Measurements from ENCODE around the gene SLC25A51. TPM values are rescaled to one million over a fixed set of nuclear protein-coding genes. Genes with fewer than 3 reads are reported as not detected.
A peak's percentile ranks its signal among the peaks of the same experiment; 100 is the strongest.

The SLC25A51 gene
- polyA plus RNA-seq, 2 of the 4 experiments (the other 2 are of a cell fraction), result 17.2 to 24.3 TPM

DNA sequence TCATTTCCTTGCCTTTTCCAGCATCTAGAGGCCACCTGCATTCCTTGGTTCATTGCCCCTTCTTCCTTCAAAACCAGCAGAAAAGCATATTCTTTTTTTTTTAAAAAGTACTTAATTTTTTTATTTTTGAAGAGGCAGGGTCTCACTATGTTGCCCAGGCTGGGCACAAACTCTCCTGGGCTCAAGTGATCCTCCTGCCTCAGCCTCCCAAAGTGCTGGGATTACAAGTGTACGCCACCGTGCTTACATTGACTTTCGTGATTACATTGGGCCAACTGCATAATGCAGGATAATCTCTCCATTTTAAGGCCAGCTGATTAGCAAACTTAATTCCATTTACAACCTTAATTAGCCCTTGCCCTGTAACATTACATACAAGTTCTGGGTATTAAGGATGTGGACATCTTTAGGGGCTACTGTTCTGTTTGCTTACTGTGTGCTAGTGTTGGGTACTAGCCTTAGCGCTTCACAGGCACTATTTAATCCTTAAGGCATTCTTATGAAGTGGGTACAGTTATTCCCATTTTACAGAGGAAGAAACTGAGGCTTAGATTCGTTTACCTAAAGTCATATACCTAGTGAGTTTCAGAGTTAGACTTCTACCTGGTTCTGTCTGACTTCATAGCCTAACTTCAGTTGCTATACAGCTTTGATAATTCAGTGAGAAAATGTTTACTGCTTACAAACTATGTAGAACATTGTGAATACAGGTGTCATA is 33.7 kb downstream of the SLC25A51 start:
- POLR2A ChIA-PET, result no interaction called here

DNA sequence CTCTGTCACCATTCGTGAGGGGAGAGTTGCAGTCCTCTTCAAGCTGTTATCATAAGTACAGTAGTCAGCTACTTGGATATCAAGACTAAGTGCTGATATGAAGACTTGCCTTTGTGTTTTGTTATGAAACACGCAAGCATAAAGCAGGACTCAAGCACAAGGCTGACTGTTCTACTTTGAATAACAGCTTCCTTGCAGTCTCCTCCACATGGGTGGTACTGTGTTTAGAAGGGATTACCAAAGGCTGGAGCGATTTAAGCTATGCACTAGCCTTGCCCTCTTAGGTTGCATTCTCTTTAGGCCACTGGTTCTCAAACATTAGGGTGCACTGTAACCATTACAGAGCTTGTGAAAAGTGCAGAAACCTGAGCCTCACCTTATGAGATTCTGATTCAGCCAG is 41.4 kb downstream of the SLC25A51 start:
- 94% methylated on average over 3 of the region's 3 CpGs for WGBS (ENCODE audit: missing lambda C conversion rate)
- POLR2A ChIA-PET, result no interaction called here
- DNase-seq (ENCODE audit: low read depth in 1 of 2, low spot score in 1 of 2) (no peak), ATAC-seq (no peak), FAIRE-seq (no peak)
- Histone ChIP-seq H3K9me3 (no peaks in the 10 kb centered on the region), H3K4me1 (no peaks in the 10 kb centered on the region), H3K27ac (no peak overlapping the region), H3K4me2 (no peak overlapping the region), H3K4me3 (no peak overlapping the region)
- CTCF ChIA-PET, result interaction anchor here (1.0 kb wide), 1 partner anchor 14 kb away, joined by 3 read pairs; no protein-coding TSS in a partner anchor
- TF ChIP-seq, protein P1, sequence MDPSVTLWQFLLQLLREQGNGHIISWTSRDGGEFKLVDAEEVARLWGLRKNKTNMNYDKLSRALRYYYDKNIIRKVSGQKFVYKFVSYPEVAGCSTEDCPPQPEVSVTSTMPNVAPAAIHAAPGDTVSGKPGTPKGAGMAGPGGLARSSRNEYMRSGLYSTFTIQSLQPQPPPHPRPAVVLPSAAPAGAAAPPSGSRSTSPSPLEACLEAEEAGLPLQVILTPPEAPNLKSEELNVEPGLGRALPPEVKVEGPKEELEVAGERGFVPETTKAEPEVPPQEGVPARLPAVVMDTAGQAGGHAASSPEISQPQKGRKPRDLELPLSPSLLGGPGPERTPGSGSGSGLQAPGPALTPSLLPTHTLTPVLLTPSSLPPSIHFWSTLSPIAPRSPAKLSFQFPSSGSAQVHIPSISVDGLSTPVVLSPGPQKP (IDR thresholded peaks at IDR 0.05; ENCODE audit: low read depth, low read length), result no peak
- no peak for TF ChIP-seq BHLHE40 (IDR thresholded peaks at IDR 0.05; ENCODE audit: low read depth, low read length)
- no peak for TF ChIP-seq GATA3 (IDR thresholded peaks at IDR 0.05; ENCODE audit: borderline replicate concordance)
- no peak for TF ChIP-seq CEBPB (IDR thresholded peaks at IDR 0.05)
- TF ChIP-seq, protein P2, sequence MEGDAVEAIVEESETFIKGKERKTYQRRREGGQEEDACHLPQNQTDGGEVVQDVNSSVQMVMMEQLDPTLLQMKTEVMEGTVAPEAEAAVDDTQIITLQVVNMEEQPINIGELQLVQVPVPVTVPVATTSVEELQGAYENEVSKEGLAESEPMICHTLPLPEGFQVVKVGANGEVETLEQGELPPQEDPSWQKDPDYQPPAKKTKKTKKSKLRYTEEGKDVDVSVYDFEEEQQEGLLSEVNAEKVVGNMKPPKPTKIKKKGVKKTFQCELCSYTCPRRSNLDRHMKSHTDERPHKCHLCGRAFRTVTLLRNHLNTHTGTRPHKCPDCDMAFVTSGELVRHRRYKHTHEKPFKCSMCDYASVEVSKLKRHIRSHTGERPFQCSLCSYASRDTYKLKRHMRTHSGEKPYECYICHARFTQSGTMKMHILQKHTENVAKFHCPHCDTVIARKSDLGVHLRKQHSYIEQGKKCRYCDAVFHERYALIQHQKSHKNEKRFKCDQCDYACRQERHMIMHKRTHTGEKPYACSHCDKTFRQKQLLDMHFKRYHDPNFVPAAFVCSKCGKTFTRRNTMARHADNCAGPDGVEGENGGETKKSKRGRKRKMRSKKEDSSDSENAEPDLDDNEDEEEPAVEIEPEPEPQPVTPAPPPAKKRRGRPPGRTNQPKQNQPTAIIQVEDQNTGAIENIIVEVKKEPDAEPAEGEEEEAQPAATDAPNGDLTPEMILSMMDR (IDR thresholded peaks at IDR 0.05), result no peak
- no peak for TF ChIP-seq EHF (CRISPR knock-in tag; IDR thresholded peaks at IDR 0.05)
- TF ChIP-seq NFE2L2 (conservative IDR thresholded peaks at IDR 0.05; ENCODE audit: low read length), result no peak
- no peak for TF ChIP-seq PHF8 (IDR thresholded peaks at IDR 0.05; ENCODE audit: borderline replicate concordance, low read depth)
- no peak for TF ChIP-seq MAFK (IDR thresholded peaks at IDR 0.05; ENCODE audit: partially characterized antibody)
- TF ChIP-seq CBX8 (IDR thresholded peaks at IDR 0.05), result no peak
- no peak for TF ChIP-seq EHMT2 (IDR thresholded peaks at IDR 0.05; ENCODE audit: low read depth)
- TF ChIP-seq KDM1A (IDR thresholded peaks at IDR 0.05; ENCODE audit: low read depth), result no peak
- no peak for TF ChIP-seq FOSL2 (IDR thresholded peaks at IDR 0.05)
- no peak for TF ChIP-seq FOSL2 (CRISPR knock-in tag; IDR thresholded peaks at IDR 0.05)
- TF ChIP-seq RARB (CRISPR knock-in tag; IDR thresholded peaks at IDR 0.05), result no peak
- TF ChIP-seq ZFP36 (IDR thresholded peaks at IDR 0.05; ENCODE audit: borderline replicate concordance, partially characterized antibody), result no peak
- TF ChIP-seq EP300 (IDR thresholded peaks at IDR 0.05), result no peak
- no peak for TF ChIP-seq SREBF2 (IDR thresholded peaks at IDR 0.05)
- no peak for TF ChIP-seq TFCP2L1 (CRISPR knock-in tag; IDR thresholded peaks at IDR 0.05)

More for the DNA sequence above, 33.7 kb downstream of the SLC25A51 start:
- Histone ChIP-seq H3K27ac (no peak overlapping the region), H3K4me1 (no peaks in the 10 kb centered on the region), H3K4me3 (no peak overlapping the region), H3K9me3 (no peaks in the 10 kb centered on the region), H3K4me2 (no peak overlapping the region)
- WGBS (ENCODE audit: missing lambda C conversion rate), result 88% methylated on average over 5 of the region's 5 CpGs
- ATAC-seq (no peak), DNase-seq (ENCODE audit: low read depth in 1 of 2, low spot score in 1 of 2) (no peak), FAIRE-seq (peak; percentile 82)
- TF ChIP-seq NFE2L2 (conservative IDR thresholded peaks at IDR 0.05; ENCODE audit: low read length) (no peak), TFCP2L1 (CRISPR knock-in tag; IDR thresholded peaks at IDR 0.05) (no peak), SMC3 (IDR thresholded peaks at IDR 0.05) (no peak), MAZ (IDR thresholded peaks at IDR 0.05; ENCODE audit: borderline replicate concordance, low read depth, low read length) (no peak), CBX2 (IDR thresholded peaks at IDR 0.05; ENCODE audit: borderline replicate concordance, low read depth) (no peak), CHD4 (IDR thresholded peaks at IDR 0.05; ENCODE audit: borderline replicate concordance) (no peak), RCOR1 (IDR thresholded peaks at IDR 0.05; ENCODE audit: low read depth, low read length) (no peak), GATA3 (IDR thresholded peaks at IDR 0.05; ENCODE audit: borderline replicate concordance) (no peak), EHMT2 (IDR thresholded peaks at IDR 0.05; ENCODE audit: low read depth) (no peak), CHD2 (IDR thresholded peaks at IDR 0.05; ENCODE audit: low read length, partially characterized antibody) (no peak)
- TF ChIP-seq, protein P3, sequence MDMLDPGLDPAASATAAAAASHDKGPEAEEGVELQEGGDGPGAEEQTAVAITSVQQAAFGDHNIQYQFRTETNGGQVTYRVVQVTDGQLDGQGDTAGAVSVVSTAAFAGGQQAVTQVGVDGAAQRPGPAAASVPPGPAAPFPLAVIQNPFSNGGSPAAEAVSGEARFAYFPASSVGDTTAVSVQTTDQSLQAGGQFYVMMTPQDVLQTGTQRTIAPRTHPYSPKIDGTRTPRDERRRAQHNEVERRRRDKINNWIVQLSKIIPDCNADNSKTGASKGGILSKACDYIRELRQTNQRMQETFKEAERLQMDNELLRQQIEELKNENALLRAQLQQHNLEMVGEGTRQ (IDR thresholded peaks at IDR 0.05), result no peak
- TF ChIP-seq, protein P4, sequence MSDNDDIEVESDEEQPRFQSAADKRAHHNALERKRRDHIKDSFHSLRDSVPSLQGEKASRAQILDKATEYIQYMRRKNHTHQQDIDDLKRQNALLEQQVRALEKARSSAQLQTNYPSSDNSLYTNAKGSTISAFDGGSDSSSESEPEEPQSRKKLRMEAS (IDR thresholded peaks at IDR 0.05), result no peak
- TF ChIP-seq, protein P5, sequence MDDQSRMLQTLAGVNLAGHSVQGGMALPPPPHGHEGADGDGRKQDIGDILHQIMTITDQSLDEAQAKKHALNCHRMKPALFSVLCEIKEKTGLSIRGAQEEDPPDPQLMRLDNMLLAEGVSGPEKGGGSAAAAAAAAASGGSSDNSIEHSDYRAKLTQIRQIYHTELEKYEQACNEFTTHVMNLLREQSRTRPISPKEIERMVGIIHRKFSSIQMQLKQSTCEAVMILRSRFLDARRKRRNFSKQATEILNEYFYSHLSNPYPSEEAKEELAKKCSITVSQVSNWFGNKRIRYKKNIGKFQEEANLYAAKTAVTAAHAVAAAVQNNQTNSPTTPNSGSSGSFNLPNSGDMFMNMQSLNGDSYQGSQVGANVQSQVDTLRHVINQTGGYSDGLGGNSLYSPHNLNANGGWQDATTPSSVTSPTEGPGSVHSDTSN (IDR thresholded peaks at IDR 0.05), result no peak
- TF ChIP-seq, protein P1 (IDR thresholded peaks at IDR 0.05; ENCODE audit: low read depth, low read length), result no peak
- TF ChIP-seq, protein P2 (IDR thresholded peaks at IDR 0.05), result no peak
- CTCF ChIA-PET, result interaction anchor here (0.7 to 1.3 kb wide), 2 partner anchors 11 kb away, joined by 3 read pairs; no protein-coding TSS in a partner anchor

Data from A549 (cell line).